Lower leg skin (tissue), 4 donors: ENCODE results near the gene TFCP2. TPM values are rescaled to one million over a fixed set of nuclear protein-coding genes. Genes with fewer than 3 reads are reported as not detected.

Experiments
- DNase-seq, 2 donors: peaks; one replicate each; pipeline ENCODE4 v3.0.0-alpha.2; 2019; ENCODE audit warnings: low spot score in 2 of 2
- H3K4me3 ChIP-seq: fragments of 200-600 bp; sonication (generic); 2 replicates; pipeline ENCODE4 v1.5.1; 2017; ENCODE audit warnings: mild to moderate bottlenecking, low read depth; ENCODE audit not compliant: poor library complexity, severe bottlenecking
- POLR2A ChIP-seq, 2 donors: fragments of 450-650 bp; IDR thresholded peaks; one replicate each; pipeline ENCODE4 v1.6.1; 2016 to 2017; ENCODE audit warnings: antibody characterized with exemption in 2 of 2, mild to moderate bottlenecking in 1 of 2, moderate library complexity in 1 of 2
- WGBS, 2 donors: methylation state at CpG; one replicate each; pipeline ENCODE4 v1.1.5; 2018; 5-methylcytosine and 5-hydroxymethylcytosine counted together
- intact Hi-C: fragments of 100-400 bp; cut with DNase I; formaldehyde crosslinking; loops from one replicate; pipeline ENCODE4 v1.15.0; 2023; ENCODE audit warnings: low total_unique reads
- total RNA-seq, 4 donors: library from RNA; depleted of rRNA; stranded (reverse); fragments of >200 nt; gene quantifications; one replicate each; pipeline ENCODE4 v1.1.0, GENCODE V29; 2016
- TF ChIP-seq, protein P1 (sequence below), 3 donors: fragments of 450-650 bp; IDR thresholded peaks; one replicate each; pipeline ENCODE4 v1.5.1; 2016; ENCODE audit warnings: antibody characterized with exemption in 3 of 3, mild to moderate bottlenecking in 3 of 3, moderate library complexity in 2 of 3

TFCP2 gene
- total RNA-seq, 4 donors from 2014 or later = 14.9 to 17.7 (median 17.1) TPM

DNA sequence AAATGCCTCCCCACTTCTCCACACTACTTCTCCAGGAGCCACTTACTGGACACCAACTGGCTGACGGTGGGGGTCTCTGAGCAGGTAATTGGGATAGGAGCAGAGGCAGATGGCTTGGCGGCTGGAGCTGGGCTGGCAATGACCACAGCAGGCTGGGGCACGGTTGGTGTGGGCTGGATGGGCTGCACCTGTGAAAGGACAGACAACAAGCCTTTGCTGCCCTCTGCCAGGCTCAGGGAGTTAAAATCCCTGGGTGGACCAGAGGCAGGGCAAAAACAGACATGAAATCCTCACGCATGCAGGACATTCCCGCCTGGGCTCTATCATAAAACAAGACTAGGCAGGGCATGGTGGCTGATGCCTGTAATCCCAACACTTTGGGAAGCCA, 19.3 kb upstream of the TFCP2 start:
- no peak for DNase-seq
- TF ChIP-seq POLR2A (IDR thresholded peaks at IDR 0.05) = no peak
- TF ChIP-seq, protein P1, sequence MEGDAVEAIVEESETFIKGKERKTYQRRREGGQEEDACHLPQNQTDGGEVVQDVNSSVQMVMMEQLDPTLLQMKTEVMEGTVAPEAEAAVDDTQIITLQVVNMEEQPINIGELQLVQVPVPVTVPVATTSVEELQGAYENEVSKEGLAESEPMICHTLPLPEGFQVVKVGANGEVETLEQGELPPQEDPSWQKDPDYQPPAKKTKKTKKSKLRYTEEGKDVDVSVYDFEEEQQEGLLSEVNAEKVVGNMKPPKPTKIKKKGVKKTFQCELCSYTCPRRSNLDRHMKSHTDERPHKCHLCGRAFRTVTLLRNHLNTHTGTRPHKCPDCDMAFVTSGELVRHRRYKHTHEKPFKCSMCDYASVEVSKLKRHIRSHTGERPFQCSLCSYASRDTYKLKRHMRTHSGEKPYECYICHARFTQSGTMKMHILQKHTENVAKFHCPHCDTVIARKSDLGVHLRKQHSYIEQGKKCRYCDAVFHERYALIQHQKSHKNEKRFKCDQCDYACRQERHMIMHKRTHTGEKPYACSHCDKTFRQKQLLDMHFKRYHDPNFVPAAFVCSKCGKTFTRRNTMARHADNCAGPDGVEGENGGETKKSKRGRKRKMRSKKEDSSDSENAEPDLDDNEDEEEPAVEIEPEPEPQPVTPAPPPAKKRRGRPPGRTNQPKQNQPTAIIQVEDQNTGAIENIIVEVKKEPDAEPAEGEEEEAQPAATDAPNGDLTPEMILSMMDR (IDR thresholded peaks at IDR 0.05) = no peak
- 89 to 93% methylated on average over 5 of the region's 5 CpGs for WGBS, 2 donors
- no peak overlapping the region for H3K4me3 ChIP-seq
- intact Hi-C loops = no loop called here

DNA sequence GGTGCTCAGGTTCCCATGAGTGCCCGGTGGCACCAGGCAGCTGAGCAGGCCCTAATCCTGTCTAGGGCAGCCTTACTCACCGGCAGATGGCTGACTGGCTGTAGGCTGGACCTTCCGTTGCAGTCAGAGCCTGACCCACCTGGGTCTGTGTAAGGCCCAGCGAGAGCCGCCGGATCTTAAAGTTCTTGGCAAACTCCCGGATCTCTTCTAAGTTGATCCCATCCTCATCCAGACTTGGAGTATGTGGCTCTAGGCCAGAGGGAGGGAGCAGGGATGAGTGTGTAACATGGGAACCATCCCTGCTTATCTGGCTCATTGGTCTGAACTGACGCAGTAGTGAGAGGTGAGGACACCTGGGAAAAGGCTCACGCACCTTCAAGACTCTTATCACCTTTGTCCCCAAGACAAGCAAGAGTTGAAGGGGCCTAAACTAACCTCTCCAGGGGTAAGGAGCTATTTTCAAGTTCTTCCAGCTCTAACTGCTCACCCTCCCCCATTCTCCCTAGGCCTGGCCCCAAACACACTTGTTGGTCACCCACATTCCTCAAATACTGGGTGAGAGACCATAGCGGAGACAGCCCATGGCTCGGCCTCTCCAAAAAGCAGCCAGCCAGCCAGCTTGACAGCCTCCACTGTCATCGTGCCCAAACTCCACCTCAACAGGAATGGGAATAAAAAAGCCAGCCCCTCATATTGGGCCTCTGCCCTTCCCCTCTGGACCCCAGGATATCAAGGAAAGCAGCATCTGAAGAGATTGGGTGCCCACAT, 18.8 kb upstream of the TFCP2 start:
- intact Hi-C loops = no loop called here
- TF ChIP-seq, protein P1 (IDR thresholded peaks at IDR 0.05) = no peak
- TF ChIP-seq POLR2A (IDR thresholded peaks at IDR 0.05) = no peak
- no peak for DNase-seq
- H3K4me3 ChIP-seq = no peak overlapping the region
- WGBS, 2 donors = 91 to 94% methylated on average over 12 of the region's 12 CpGs

DNA sequence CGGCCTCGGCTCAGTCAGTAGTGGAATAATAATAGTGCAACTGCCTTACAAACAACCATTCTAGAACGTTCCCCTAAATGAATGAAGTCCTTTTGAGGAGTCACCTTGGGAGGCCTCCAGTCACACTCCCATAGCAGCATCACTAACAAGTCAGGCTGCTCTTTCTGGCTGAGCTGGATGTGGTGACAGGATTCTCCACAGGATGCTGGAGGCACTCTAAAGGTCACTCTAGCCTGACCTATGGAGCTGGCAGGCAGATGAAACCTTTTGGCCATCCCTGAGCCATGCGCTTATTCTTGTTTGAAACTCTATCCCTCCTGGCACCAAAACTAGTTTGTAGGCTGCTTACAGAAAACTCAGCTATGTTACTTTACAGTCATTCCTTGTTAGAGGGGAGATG, 17.9 kb upstream of the TFCP2 start:
- no peak for DNase-seq
- intact Hi-C loops = no loop called here
- H3K4me3 ChIP-seq = no peak overlapping the region
- WGBS, 2 donors = 80 to 86% methylated on average over 4 of the region's 4 CpGs
- TF ChIP-seq POLR2A (IDR thresholded peaks at IDR 0.05) = no peak
- TF ChIP-seq, protein P1 (IDR thresholded peaks at IDR 0.05) = no peak

DNA sequence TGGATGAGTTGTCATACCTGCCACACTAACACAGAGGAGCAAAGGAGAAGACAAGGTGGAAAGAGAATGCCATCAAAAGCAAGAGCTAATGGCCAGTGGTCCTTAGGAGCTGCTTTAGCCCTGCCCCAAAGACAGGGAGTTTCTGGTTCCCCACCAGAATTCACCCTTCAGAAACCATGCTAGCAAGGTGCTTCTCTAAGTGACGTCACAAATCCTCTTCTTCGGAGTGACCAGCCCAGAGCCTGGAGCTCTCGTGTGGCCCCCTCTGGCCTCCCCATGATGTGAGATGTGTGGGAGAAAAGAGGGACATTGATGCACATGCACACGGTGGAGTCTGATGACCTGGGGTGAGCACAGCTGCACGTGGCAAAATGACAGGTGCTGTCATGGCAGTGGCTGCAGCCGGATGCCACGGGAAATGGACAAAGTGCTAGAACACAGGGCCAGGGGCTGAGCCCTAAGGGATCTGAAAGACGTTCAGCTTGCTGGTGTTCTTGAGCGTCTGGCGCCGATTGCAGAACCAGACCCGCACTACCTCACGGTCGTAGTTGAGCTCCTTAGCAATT, 16.9 kb upstream of the TFCP2 start:
- no peak for DNase-seq
- TF ChIP-seq, protein P1 (IDR thresholded peaks at IDR 0.05) = no peak
- no peak for TF ChIP-seq POLR2A (IDR thresholded peaks at IDR 0.05)
- 87 to 89% methylated on average over 14 of the region's 14 CpGs for WGBS, 2 donors
- H3K4me3 ChIP-seq = no peak overlapping the region
- intact Hi-C loops = no loop called here

DNA sequence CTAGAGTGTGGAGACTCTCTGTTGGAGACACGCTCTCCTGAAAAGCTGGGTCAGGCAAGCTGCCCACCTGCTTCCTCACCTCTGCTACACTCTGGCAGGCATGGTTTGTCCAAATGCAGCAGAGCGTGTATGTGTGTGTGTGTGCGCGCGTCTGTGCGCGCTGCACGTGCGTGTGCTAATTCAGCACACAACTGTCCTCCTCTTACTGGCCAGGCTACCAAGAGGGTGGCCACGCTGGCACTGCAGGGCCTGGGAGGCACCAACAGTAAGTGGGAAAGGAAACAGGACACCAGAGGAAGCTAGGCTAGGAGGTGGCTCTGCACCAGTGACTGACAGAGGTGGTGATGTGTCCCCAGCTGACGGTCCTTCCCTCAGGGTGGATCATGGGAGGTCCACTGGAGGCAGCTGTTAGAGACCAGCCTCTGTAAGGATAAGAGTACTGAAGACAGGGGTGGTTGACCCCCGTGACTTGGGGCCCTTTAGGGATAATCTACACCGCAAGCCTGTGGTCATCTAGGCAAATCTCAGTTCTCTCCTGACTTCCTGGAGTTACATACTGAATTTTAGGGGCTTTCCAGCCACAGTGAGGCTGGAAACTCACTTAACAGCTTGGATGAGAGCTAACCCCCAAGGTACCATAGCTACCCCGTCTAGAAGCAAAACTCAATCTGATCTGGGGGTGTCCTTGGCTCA, 15.6 kb upstream of the TFCP2 start:
- DNase-seq = no peak
- intact Hi-C loops = no loop called here
- WGBS, 2 donors = 89 to 90% methylated on average over 14 of the region's 14 CpGs
- no peak for TF ChIP-seq POLR2A (IDR thresholded peaks at IDR 0.05)
- TF ChIP-seq, protein P1 (IDR thresholded peaks at IDR 0.05) = no peak
- H3K4me3 ChIP-seq = no peak overlapping the region
